H1 (cell line): ENCODE results near the gene MALT1. TPM values are rescaled to one million over a fixed set of nuclear protein-coding genes. Genes with fewer than 3 reads are reported as not detected.

Experiments used
- ASH2L ChIP-seq: fragments of 200-600, 300-600 bp; sonication (generic); IDR thresholded peaks from one replicate; pipeline ENCODE4 v1.7.1; 2017; ENCODE audit warnings: low read length
- CHD7 ChIP-seq: fragments of 300-600 bp; sonication (generic); IDR thresholded peaks from 2 replicates; pipeline ENCODE4 v1.7.1; 2012; ENCODE audit warnings: low read length, moderate library complexity, mild to moderate bottlenecking, inconsistent platforms; ENCODE audit not compliant: insufficient replicate concordance
- SP1 ChIP-seq: IDR thresholded peaks from 2 replicates; pipeline ENCODE4 v1.6.1; 2011; ENCODE audit warnings: low read depth, low read length
- SP4 ChIP-seq: IDR thresholded peaks from 2 replicates; pipeline ENCODE4 v1.6.1; 2012; ENCODE audit warnings: low read length, inconsistent platforms
- polyA plus RNA-seq, 7 experiments: library from polyadenylated mRNA; depleted of rRNA in 3 of 7; stranded (reverse) in 5 of 7; unstranded in 2 of 7; fragments of >200 nt in 5 of 7; fragments of 200-250 nt in 2 of 7; gene quantifications; 1 replicate in 5 of 7; 2 replicates in 1 of 7; 4 replicates in 1 of 7; pipeline versions ENCODE4 v1.2.1 to v1.2.3, GENCODE V29; 2011 to 2013; ENCODE audit warnings: missing spikeins in 2 of 7, mixed read lengths in 2 of 7
- total RNA-seq: library from RNA; stranded (reverse); fragmentation: NEBNext Ultra II Directional; extraction: Animal tissue kit (Norgen Biotek cat#: 25700); gene quantifications from 2 replicates; pipeline ENCODE4 v1.2.1, GENCODE V29; 2021

MALT1 gene
- total and polyA plus RNA-seq, 2 of the 8 experiments (the other 6 are each of a cell fraction or from before 2014, with no cell fraction given): 10.7 to 25.9 TPM

DNA sequence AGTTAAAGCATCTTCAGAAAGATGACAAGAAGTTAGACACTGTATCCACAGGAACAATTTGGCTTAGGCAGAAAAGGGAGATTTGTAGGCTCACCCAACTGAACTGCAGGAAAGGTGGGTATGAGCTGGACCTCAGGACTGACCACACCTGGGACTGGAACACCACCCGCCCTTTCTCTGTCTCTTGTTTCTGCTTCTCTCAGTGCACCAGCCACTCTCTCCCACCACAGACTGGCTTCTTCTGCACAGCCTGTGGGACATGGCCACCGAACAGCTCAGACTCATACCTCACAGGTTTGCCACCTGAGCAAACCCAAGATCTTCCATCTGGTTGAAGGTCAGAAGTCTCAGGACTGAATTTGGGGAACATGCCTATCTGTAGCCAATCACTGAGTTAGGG lies 14.2 kb upstream of the MALT1 start (continued):
- TF ChIP-seq CHD7 (no peak), SP1 (no peak), ASH2L (no peak), SP4 (no peak)
